Measurements from ENCODE around the gene ZMIZ2.
A peak's percentile ranks its signal among the peaks of the same experiment; 100 is the strongest.

The ZMIZ2 gene

GRCh38 chr7:44796504-44797328 lies 48.1 kb downstream of the ZMIZ2 start, which contains the start of gene PPIA:
PPIA (plus strand) TSS chr7:44796681; CDS start chr7:44796725, 44 bp downstream.
- TF ChIP-seq CTCF (IDR thresholded peaks at IDR 0.05; ENCODE audit: insufficient read depth, low read length, missing control alignments) = no peak
- peak within 1 kb of the TSS; percentile 96 for H3K4me3 ChIP-seq (ENCODE audit: low read depth, low read length)
- ChIA-PET POLR2A (interaction anchor here (0.7 to 1.5 kb wide), 9 partner anchors 9 to 214 kb away, joined by 3 to 5 read pairs (median 4); partner anchors contain the start of gene TMED4), CTCF (interaction anchor here (1.0 kb wide), 1 partner anchor 118 kb away, joined by 3 read pairs; no protein-coding TSS in a partner anchor)
- peak; percentile 90 for DNase-seq (ENCODE audit: low read depth, low spot score)

GRCh38 chr7:44797329-44798258 lies 48.9 kb downstream of the ZMIZ2 start:
- peak; percentile 37 for DNase-seq (ENCODE audit: low read depth, low spot score)
- TF ChIP-seq CTCF (IDR thresholded peaks at IDR 0.05; ENCODE audit: insufficient read depth, low read length, missing control alignments) = peak; percentile 67
- POLR2A ChIA-PET = interaction anchor here (0.7 to 1.5 kb wide), 12 partner anchors 8 to 339 kb away, joined by 3 to 5 read pairs (median 4); partner anchors contain the start of genes OGDH and TMED4
- CTCF ChIA-PET = interaction anchor here (0.7 to 2.0 kb wide), 10 partner anchors 16 to 215 kb away, joined by 3 to 9 read pairs (median 3); no protein-coding TSS in a partner anchor
- H3K4me3 ChIP-seq (ENCODE audit: low read depth, low read length) = peak overlapping the region; percentile 96

- CTCF ChIA-PET = interaction anchor here (0.6 to 2.0 kb wide), 12 partner anchors 15 to 337 kb away, joined by 3 to 9 read pairs (median 4); no protein-coding TSS in a partner anchor
- peak overlapping the region; percentile 96 for H3K4me3 ChIP-seq (ENCODE audit: low read depth, low read length)
- POLR2A ChIA-PET = interaction anchor here (0.6 to 1.3 kb wide), 6 partner anchors 11 to 337 kb away, joined by 3 to 5 read pairs (median 3); partner anchors contain the start of gene OGDH
These were observed 50.1 kb downstream of the ZMIZ2 start for GRCh38 chr7:44798649-44799305.

GRCh38 chr7:44799939-44800338 lies 51.3 kb downstream of the ZMIZ2 start:
- ChIA-PET POLR2A (interaction anchor here (0.7 kb wide), 1 partner anchor 48 kb away, joined by 7 read pairs; no protein-coding TSS in a partner anchor), CTCF (interaction anchor here (1.3 kb wide), 1 partner anchor 211 kb away, joined by 3 read pairs; no protein-coding TSS in a partner anchor)
- DNase-seq (ENCODE audit: low read depth, low spot score) = no peak
- TF ChIP-seq CTCF (IDR thresholded peaks at IDR 0.05; ENCODE audit: insufficient read depth, low read length, missing control alignments) = no peak
- H3K4me3 ChIP-seq (ENCODE audit: low read depth, low read length) = no peak overlapping the region

More at GRCh38 chr7:44798649-44799305, 50.1 kb downstream of the ZMIZ2 start:
- no peak for DNase-seq (ENCODE audit: low read depth, low spot score)
- no peak for TF ChIP-seq CTCF (IDR thresholded peaks at IDR 0.05; ENCODE audit: insufficient read depth, low read length, missing control alignments)

- H3K4me3 ChIP-seq (ENCODE audit: low read depth, low read length) = no peak overlapping the region
- TF ChIP-seq CTCF (IDR thresholded peaks at IDR 0.05; ENCODE audit: insufficient read depth, low read length, missing control alignments) = no peak
- no peak for DNase-seq (ENCODE audit: low read depth, low spot score)
- POLR2A ChIA-PET = interaction anchor here (0.6 to 1.2 kb wide), 2 partner anchors 10 to 219 kb away, joined by 3 read pairs; no protein-coding TSS in a partner anchor
- CTCF ChIA-PET = interaction anchor here (0.9 to 1.2 kb wide), 3 partner anchors 18 to 334 kb away, joined by 3 read pairs; no protein-coding TSS in a partner anchor
These were observed 53.2 kb downstream of the ZMIZ2 start for GRCh38 chr7:44801890-44802289.
